Activated CD4-positive, alpha-beta T cell treated with anti-CD3 and anti-CD28 coated beads, Interleukin-2, amount 10 ng/mL, durations not matched to agents 7 days and 5 days (primary cell): ENCODE results near the gene ZNF354C. TPM values are rescaled to one million over a fixed set of nuclear protein-coding genes. Genes with fewer than 3 reads are reported as not detected.

ENCODE experiments used
- CTCF ChIA-PET: fragments of 350-600 bp; sonication (Branson Sonifier 250); formaldehyde crosslinking; loops from one replicate; lab custom pipeline; 2021; ENCODE audit warnings: antibody characterized with exemption; lab: Charles Lee
- POLR2A ChIA-PET: fragments of 350-600 bp; sonication (Branson Sonifier 250); formaldehyde crosslinking; loops from one replicate; lab custom pipeline; 2021; ENCODE audit warnings: antibody characterized with exemption; lab: Charles Lee
- DNase-seq: peaks from one replicate; pipeline ENCODE4 v3.0.0-alpha.2; 2020
- H3K27ac Mint-ChIP-seq: one replicate; pipeline ENCODE4 v1.8.0; 2021; ENCODE audit warnings: mild to moderate bottlenecking, moderate library complexity, mixed read lengths
- H3K27me3 Mint-ChIP-seq: one replicate; pipeline ENCODE4 v1.8.0; 2021; ENCODE audit warnings: mixed read lengths
- H3K36me3 Mint-ChIP-seq: one replicate; pipeline ENCODE4 v1.8.0; 2021; ENCODE audit warnings: low read depth, mixed read lengths
- H3K4me1 Mint-ChIP-seq: one replicate; pipeline ENCODE4 v1.8.0; 2021; ENCODE audit warnings: mixed read lengths
- H3K4me3 Mint-ChIP-seq: one replicate; pipeline ENCODE4 v1.8.0; 2021; ENCODE audit warnings: mild to moderate bottlenecking, moderate library complexity, mixed read lengths
- H3K9me3 Mint-ChIP-seq: one replicate; pipeline ENCODE4 v1.8.0; 2021; ENCODE audit warnings: mixed read lengths
- total RNA-seq, 2 experiments: library from RNA; stranded (reverse); gene quantifications; one replicate each; pipeline ENCODE4 v1.2.3, GENCODE V29; 2021

The ZNF354C gene
- total RNA-seq, 2 experiments from 2014 or later: 6.4 to 7.3 TPM

DNA sequence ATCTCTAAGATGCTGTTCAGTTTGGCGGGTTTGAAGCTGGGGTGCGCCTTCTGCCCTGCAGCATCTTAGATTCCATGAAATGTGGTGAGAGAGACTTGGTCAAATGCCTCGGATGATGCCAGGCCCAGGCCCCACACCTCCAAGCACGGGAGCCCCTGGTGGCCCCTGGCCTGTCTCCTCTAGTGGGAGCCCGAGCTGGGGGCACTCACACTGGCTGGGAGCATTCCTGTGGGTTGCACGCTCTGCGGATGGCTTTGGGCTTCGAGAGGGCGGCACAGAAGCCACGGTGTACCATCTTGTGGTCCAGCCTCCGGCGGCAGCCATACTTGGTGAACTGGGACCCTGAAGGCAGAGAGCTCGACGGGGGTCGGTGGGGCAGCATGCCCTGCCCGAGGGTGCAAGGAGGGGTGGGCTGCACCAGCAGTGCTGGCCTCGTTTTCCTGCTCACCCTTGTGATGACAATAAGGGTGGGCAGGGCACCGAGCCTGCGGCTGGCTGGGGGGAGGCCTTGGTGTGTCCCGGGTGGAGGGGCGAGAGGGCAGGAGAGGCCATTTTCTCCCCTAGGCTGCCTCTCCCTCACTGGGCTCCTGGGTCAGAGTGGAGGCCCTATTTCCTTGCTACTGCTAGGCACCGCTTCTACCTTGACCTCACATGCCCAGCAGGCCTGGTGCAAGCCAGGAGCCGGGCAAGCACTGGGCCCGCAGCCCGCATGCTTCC lies 65.8 kb downstream of the ZNF354C start:
- no peaks in the 10 kb centered on the region for H3K27me3 Mint-ChIP-seq
- H3K9me3 Mint-ChIP-seq: no peaks in the 10 kb centered on the region
- H3K4me1 Mint-ChIP-seq: no peaks in the 10 kb centered on the region
- no peaks in the 10 kb centered on the region for H3K36me3 Mint-ChIP-seq
- CTCF ChIA-PET: no interaction called here
- H3K27ac Mint-ChIP-seq: no peak overlapping the region
- no peak for DNase-seq
- H3K4me3 Mint-ChIP-seq: no peak overlapping the region
- POLR2A ChIA-PET: no interaction called here

DNA sequence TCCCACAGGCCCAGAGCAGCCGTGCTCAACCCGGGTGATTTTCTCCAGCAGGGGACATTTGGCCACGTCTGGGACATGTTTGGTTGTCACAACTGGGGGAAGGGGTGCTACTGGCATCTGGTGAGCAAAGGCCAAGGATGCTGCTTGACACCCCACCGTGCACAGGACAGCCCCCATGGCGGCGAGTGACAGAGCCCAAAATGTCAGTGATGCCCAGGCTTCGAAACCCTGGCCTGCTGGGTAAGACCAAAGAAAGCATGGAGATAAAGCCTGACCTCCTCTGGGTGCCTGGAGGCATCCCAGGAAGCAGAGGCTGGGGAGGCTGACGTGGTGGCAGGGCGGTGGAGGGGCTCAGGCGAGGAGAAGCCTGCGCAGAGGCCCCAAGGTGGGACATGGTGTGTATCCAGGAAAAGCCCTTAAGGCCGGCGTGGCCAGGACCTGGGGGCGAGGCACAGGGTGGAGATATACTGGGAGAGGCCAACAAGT lies 66.4 kb downstream of the ZNF354C start:
- Mint-ChIP-seq H3K36me3 (no peaks in the 10 kb centered on the region), H3K27ac (no peak overlapping the region), H3K9me3 (no peaks in the 10 kb centered on the region), H3K4me1 (no peaks in the 10 kb centered on the region), H3K4me3 (no peak overlapping the region), H3K27me3 (no peaks in the 10 kb centered on the region)
- no peak for DNase-seq
- POLR2A ChIA-PET: no interaction called here
- CTCF ChIA-PET: no interaction called here

- Mint-ChIP-seq H3K4me1 (no peaks in the 10 kb centered on the region), H3K27ac (no peak overlapping the region), H3K9me3 (no peaks in the 10 kb centered on the region), H3K36me3 (no peaks in the 10 kb centered on the region), H3K27me3 (no peaks in the 10 kb centered on the region), H3K4me3 (no peak overlapping the region)
- ChIA-PET CTCF (interaction anchor here (1.1 kb wide), 1 partner anchor 16 kb away, joined by 3 read pairs; no protein-coding TSS in a partner anchor), POLR2A (no interaction called here)
- DNase-seq: no peak
These were observed 67.2 kb downstream of the ZNF354C start for GRCh38 chr5:179127136-179128040.

GRCh38 chr5:179128041-179128365 lies 67.8 kb downstream of the ZNF354C start:
- no peaks in the 10 kb centered on the region for H3K4me1 Mint-ChIP-seq
- no peaks in the 10 kb centered on the region for H3K27me3 Mint-ChIP-seq
- peaks cover 2% of the 10 kb centered on the region for H3K9me3 Mint-ChIP-seq
- DNase-seq: no peak
- CTCF ChIA-PET: interaction anchor here (1.1 kb wide), 1 partner anchor 15 kb away, joined by 3 read pairs; no protein-coding TSS in a partner anchor
- H3K27ac Mint-ChIP-seq: no peak overlapping the region
- H3K4me3 Mint-ChIP-seq: no peak overlapping the region
- POLR2A ChIA-PET: no interaction called here
- H3K36me3 Mint-ChIP-seq: no peaks in the 10 kb centered on the region

GRCh38 chr5:179128976-179129375 lies 68.8 kb downstream of the ZNF354C start:
- Mint-ChIP-seq H3K27me3 (no peaks in the 10 kb centered on the region), H3K4me1 (no peaks in the 10 kb centered on the region), H3K4me3 (no peak overlapping the region), H3K27ac (no peak overlapping the region), H3K9me3 (peaks cover 4% of the 10 kb centered on the region), H3K36me3 (no peaks in the 10 kb centered on the region)
- POLR2A ChIA-PET: no interaction called here
- CTCF ChIA-PET: no interaction called here
- DNase-seq: no peak

DNA sequence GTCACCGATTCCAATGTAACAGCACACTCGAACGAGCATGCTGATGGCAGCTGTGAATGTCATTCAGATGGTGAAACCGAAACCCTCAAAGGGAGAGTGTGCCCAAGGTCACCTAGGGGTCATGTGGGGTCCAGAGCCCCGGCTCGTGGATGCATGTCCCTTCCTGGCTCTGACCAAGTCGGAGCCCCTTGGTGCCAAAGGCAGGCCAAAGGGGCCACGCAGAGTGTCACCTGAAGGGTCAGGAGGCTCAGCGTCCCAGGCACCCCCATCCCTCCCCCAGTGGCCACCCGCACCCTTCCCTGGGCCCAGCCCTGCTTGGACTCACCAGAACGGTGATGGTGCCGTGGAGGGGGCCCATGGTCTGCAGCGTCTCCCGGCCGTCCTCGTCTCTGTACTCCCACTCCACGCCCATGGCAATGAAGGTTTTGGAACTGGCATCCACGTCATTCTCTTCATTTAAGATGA lies 69.5 kb downstream of the ZNF354C start:
- Mint-ChIP-seq H3K27ac (no peak overlapping the region), H3K9me3 (peaks cover 6% of the 10 kb centered on the region), H3K4me1 (no peaks in the 10 kb centered on the region), H3K36me3 (no peaks in the 10 kb centered on the region), H3K27me3 (no peaks in the 10 kb centered on the region), H3K4me3 (no peak overlapping the region)
- CTCF ChIA-PET: no interaction called here
- POLR2A ChIA-PET: no interaction called here
- no peak for DNase-seq

GRCh38 chr5:179130101-179130681 lies 70.0 kb downstream of the ZNF354C start:
- no peaks in the 10 kb centered on the region for H3K36me3 Mint-ChIP-seq
- H3K4me3 Mint-ChIP-seq: no peak overlapping the region
- no peak overlapping the region for H3K27ac Mint-ChIP-seq
- H3K4me1 Mint-ChIP-seq: no peaks in the 10 kb centered on the region
- DNase-seq: no peak
- peaks cover 8% of the 10 kb centered on the region for H3K9me3 Mint-ChIP-seq
- ChIA-PET CTCF (no interaction called here), POLR2A (no interaction called here)
- H3K27me3 Mint-ChIP-seq: no peaks in the 10 kb centered on the region

DNA sequence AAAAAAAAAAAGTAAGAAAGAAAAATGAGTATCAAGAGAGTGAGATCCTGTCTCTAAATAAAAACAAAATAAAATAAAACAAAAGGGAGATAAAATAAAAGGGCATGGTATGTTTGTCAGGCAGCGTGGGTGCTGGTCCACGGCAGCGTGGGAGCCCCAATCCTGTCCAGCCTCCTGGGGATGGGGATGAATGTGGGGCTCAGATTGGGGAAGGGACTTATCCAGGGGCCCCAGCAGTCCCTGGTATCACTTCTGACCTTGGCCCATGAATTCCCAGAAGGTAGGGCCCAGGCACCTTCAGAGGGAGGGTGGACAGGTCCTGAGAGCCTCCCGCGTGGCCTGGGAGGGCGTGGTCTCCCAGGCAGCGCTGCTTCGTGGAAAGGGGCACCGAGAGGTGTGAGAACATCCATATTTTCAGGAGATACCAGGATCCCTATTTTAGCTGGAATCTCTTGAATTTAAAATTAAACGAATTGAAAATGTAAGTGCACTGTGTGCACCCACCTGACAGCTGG lies 71.2 kb downstream of the ZNF354C start:
- H3K36me3 Mint-ChIP-seq: no peaks in the 10 kb centered on the region
- H3K27me3 Mint-ChIP-seq: no peaks in the 10 kb centered on the region
- no peak for DNase-seq
- peaks cover 9% of the 10 kb centered on the region for H3K9me3 Mint-ChIP-seq
- H3K4me1 Mint-ChIP-seq: no peaks in the 10 kb centered on the region
- CTCF ChIA-PET: no interaction called here
- no peak overlapping the region for H3K4me3 Mint-ChIP-seq
- H3K27ac Mint-ChIP-seq: no peak overlapping the region
- POLR2A ChIA-PET: no interaction called here

DNA sequence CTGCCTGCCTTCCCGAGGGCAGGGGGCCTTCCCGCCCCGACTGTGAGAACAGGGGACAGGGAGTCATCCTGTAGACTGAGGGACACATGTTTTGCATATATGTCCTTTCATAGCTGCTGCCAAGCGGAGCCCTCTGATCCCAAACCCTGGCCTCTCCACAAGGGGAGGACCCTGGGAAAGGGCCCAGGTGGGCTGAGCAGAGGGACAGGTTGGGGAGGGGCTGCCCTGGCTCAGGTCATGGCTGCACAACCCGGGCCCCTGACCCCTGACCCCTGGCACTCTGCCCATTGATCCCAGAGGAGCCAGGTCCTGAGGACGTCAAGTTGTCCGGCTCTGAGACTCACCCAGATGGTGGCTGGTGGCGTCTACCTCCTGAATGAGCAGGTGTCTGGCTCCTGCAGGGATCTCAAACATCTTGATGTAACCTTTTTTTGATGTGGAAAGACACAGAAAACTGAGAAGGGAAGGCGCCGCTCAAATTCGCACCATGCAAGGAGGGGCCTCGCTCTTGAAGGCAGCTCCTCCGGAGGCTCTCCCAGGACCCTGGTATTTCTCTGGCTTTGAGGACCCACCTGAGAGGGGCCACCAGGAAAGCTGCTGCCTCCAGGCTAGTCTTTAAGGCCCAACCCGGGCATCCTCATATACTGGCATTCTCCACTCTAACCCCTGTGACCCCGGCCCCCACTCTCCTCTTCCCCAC lies 71.9 kb downstream of the ZNF354C start:
- no peak for DNase-seq
- POLR2A ChIA-PET: no interaction called here
- CTCF ChIA-PET: no interaction called here
- Mint-ChIP-seq H3K9me3 (peaks cover 9% of the 10 kb centered on the region), H3K4me3 (no peak overlapping the region), H3K27me3 (no peaks in the 10 kb centered on the region), H3K27ac (no peak overlapping the region), H3K4me1 (no peaks in the 10 kb centered on the region), H3K36me3 (no peaks in the 10 kb centered on the region)

DNA sequence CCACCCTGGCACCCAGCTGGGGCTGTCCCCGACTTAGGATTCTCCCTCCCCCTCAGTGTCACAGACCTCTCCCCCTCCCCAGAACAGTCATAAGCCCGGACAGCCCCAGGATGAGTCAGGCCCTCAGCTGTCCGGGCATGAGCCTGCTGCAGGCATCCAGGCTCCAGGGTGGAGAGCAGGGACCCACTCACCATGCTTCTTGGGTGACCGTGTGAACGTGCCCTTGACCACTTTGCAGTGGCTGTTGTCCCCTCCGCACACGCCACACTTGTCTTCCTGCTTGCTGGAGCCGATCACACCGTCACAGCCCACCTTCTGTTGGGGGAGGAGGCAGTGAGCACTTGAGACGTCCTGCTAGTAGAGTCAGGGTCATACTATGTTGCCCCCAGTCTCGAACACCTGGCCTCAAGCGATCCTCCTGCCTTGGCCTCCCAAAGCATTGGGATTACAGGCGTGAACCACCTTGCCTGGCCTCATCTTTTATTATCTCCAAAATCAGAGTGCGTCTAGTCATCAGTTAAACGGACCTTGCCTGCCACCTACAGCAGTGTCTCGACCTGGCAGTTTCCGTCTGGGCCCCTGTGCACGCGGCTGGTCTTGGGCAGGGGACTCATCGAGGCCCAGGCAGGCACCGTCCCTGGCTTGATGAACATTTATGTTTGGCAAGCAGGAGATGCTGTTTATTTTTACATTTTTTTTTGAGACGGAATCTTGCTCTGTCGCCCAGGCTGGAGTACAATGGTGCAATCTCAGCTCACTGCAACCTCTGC lies 72.6 kb downstream of the ZNF354C start:
- Mint-ChIP-seq H3K27ac (no peak overlapping the region), H3K36me3 (no peaks in the 10 kb centered on the region), H3K4me3 (no peak overlapping the region), H3K4me1 (no peaks in the 10 kb centered on the region), H3K9me3 (peaks cover 9% of the 10 kb centered on the region), H3K27me3 (no peaks in the 10 kb centered on the region)
- POLR2A ChIA-PET: no interaction called here
- CTCF ChIA-PET: no interaction called here
- DNase-seq: no peak
